Measurements from ENCODE around the gene FURIN.

The FURIN gene

DNA sequence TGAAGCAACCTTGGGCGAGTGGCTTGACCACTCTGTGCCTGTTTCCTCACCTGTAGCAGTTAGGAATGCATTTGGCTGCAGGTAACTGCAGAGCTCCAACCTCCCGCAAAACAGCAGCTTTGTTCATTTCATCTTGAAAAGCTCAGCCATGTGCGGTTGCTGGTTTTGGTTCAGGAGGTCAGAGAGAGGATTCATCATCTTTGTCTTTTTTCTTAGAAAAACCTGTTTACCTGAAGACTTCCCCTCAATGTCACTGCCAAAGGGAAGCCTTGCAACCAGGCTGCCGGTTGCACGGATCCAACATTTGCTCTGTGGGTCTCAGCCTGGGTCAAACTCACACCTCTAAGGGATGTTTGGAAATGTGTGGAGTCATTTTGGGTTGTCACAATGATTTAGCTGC, 16.4 kb upstream of the FURIN start:
- H3K27me3 ChIP-seq (replicated peaks; ENCODE audit: insufficient read depth, low read length), result no peaks in the 10 kb centered on the region
- H3K4me3 ChIP-seq (ENCODE audit: low read length), result no peak overlapping the region
- H3K9ac ChIP-seq (ENCODE audit: low read length), result no peak overlapping the region
- H3K9me2 ChIP-seq (replicated peaks; ENCODE audit: insufficient read depth, low read length), result no peaks in the 10 kb centered on the region
- no peaks in the 10 kb centered on the region for H4K20me1 ChIP-seq (ENCODE audit: insufficient read depth, low read length)
- H2AFZ ChIP-seq (ENCODE audit: low read length), result no peak overlapping the region
- no peak for DNase-seq
- TF ChIP-seq, protein P1, sequence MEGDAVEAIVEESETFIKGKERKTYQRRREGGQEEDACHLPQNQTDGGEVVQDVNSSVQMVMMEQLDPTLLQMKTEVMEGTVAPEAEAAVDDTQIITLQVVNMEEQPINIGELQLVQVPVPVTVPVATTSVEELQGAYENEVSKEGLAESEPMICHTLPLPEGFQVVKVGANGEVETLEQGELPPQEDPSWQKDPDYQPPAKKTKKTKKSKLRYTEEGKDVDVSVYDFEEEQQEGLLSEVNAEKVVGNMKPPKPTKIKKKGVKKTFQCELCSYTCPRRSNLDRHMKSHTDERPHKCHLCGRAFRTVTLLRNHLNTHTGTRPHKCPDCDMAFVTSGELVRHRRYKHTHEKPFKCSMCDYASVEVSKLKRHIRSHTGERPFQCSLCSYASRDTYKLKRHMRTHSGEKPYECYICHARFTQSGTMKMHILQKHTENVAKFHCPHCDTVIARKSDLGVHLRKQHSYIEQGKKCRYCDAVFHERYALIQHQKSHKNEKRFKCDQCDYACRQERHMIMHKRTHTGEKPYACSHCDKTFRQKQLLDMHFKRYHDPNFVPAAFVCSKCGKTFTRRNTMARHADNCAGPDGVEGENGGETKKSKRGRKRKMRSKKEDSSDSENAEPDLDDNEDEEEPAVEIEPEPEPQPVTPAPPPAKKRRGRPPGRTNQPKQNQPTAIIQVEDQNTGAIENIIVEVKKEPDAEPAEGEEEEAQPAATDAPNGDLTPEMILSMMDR (IDR thresholded peaks at IDR 0.05; ENCODE audit: low read length), result no peak
- TF ChIP-seq EZH2 (optimal IDR thresholded peaks at IDR 0.05; ENCODE audit: low read depth, low read length) (no peak), EZH2phosphoT487 (IDR thresholded peaks at IDR 0.05; ENCODE audit: low read length) (no peak)
- no peaks in the 10 kb centered on the region for H3K9me3 ChIP-seq (replicated peaks; ENCODE audit: insufficient read depth, low read length)
- H3K4me1 ChIP-seq (ENCODE audit: low read length), result peaks cover 53% of the 10 kb centered on the region
- peaks cover 21% of the 10 kb centered on the region for H3F3A ChIP-seq (ENCODE audit: insufficient read depth, low read length)
- peak overlapping the region; percentile 61; the same call in 1 of the 2 replicates for H3K27ac ChIP-seq (ENCODE audit: low read length)
- no peaks in the 10 kb centered on the region for H3K79me2 ChIP-seq (ENCODE audit: low read length)
- H3K4me2 ChIP-seq (ENCODE audit: low read depth, low read length), result no peak overlapping the region
- H3K36me3 ChIP-seq (replicated peaks; ENCODE audit: insufficient read depth, low read length), result no peaks in the 10 kb centered on the region

DNA sequence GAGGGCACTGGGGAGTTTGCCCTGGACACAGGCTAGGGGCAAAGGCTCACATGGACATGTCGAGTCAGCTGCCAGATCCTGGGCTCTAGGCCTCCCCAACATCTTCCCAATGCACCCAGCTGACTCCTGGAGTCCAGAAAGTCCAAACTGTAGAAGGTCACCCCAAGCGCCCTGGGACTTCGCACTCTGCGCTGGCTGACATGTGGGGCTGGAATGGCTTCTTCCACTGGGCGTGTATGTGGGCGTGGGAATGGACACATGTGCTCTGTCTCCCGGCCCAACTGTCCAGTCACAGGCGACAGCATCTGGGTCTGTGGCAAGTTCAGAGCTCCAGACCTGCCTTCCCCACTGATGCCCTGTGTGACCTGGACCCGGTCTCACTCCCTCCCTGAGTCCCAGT, 13.2 kb upstream of the FURIN start:
- Histone ChIP-seq H3F3A (ENCODE audit: insufficient read depth, low read length) (peaks cover 21% of the 10 kb centered on the region), H3K4me2 (ENCODE audit: low read depth, low read length) (no peak overlapping the region), H3K27ac (ENCODE audit: low read length) (no peak overlapping the region), H3K4me1 (ENCODE audit: low read length) (peaks cover 53% of the 10 kb centered on the region), H3K27me3 (replicated peaks; ENCODE audit: insufficient read depth, low read length) (no peaks in the 10 kb centered on the region), H3K79me2 (ENCODE audit: low read length) (no peaks in the 10 kb centered on the region), H3K9me2 (replicated peaks; ENCODE audit: insufficient read depth, low read length) (no peaks in the 10 kb centered on the region), H4K20me1 (ENCODE audit: insufficient read depth, low read length) (no peaks in the 10 kb centered on the region), H3K9ac (ENCODE audit: low read length) (no peak overlapping the region), H3K4me3 (ENCODE audit: low read length) (no peak overlapping the region), H3K9me3 (replicated peaks; ENCODE audit: insufficient read depth, low read length) (no peaks in the 10 kb centered on the region), H2AFZ (ENCODE audit: low read length) (no peak overlapping the region), H3K36me3 (replicated peaks; ENCODE audit: insufficient read depth, low read length) (no peaks in the 10 kb centered on the region)
- TF ChIP-seq, protein P1 (IDR thresholded peaks at IDR 0.05; ENCODE audit: low read length), result no peak
- TF ChIP-seq EZH2 (optimal IDR thresholded peaks at IDR 0.05; ENCODE audit: low read depth, low read length) (no peak), EZH2phosphoT487 (IDR thresholded peaks at IDR 0.05; ENCODE audit: low read length) (no peak)
- DNase-seq, result no peak

DNA sequence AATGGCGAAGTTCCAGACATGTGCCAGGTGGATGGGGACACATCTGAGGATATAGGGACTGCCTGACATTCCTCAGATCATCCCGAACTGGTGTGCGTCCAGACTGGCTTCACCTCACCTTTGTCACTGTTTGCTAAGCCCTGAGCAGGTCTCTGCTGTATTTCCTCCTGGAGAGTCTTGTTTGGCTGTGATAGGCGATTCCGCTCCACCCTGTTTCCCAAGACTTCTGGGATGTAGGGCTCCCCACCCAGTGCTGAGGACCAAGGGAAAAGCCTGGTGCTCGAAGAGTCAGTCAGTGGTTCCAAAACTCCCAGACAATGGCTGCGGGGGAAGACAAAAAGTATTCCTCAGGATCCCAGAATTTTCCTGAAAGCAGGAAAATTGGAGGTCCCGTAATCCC, 11.1 kb upstream of the FURIN start:
- H3K9me2 ChIP-seq (replicated peaks; ENCODE audit: insufficient read depth, low read length), result no peaks in the 10 kb centered on the region
- peaks cover 36% of the 10 kb centered on the region for H3K4me1 ChIP-seq (ENCODE audit: low read length)
- H3K79me2 ChIP-seq (ENCODE audit: low read length), result no peaks in the 10 kb centered on the region
- no peak overlapping the region for H2AFZ ChIP-seq (ENCODE audit: low read length)
- H3K9me3 ChIP-seq (replicated peaks; ENCODE audit: insufficient read depth, low read length), result no peaks in the 10 kb centered on the region
- TF ChIP-seq, protein P1 (IDR thresholded peaks at IDR 0.05; ENCODE audit: low read length), result no peak
- TF ChIP-seq EZH2phosphoT487 (IDR thresholded peaks at IDR 0.05; ENCODE audit: low read length), result no peak
- no peak for TF ChIP-seq EZH2 (optimal IDR thresholded peaks at IDR 0.05; ENCODE audit: low read depth, low read length)
- H3K4me2 ChIP-seq (ENCODE audit: low read depth, low read length), result no peak overlapping the region
- H3K4me3 ChIP-seq (ENCODE audit: low read length), result no peak overlapping the region
- no peaks in the 10 kb centered on the region for H3K36me3 ChIP-seq (replicated peaks; ENCODE audit: insufficient read depth, low read length)
- 0 out of 2 replicates have a peak, but pooled peaks cover 9% of the 10 kb centered on the region for H3F3A ChIP-seq (ENCODE audit: insufficient read depth, low read length)
- no peak overlapping the region for H3K9ac ChIP-seq (ENCODE audit: low read length)
- no peak for DNase-seq
- H3K27ac ChIP-seq (ENCODE audit: low read length), result no peak overlapping the region
- no peaks in the 10 kb centered on the region for H3K27me3 ChIP-seq (replicated peaks; ENCODE audit: insufficient read depth, low read length)
- H4K20me1 ChIP-seq (ENCODE audit: insufficient read depth, low read length), result no peaks in the 10 kb centered on the region

Data from MM.1S (cell line).